Left cardiac atrium (tissue), 4 donors: ENCODE results near the gene RALGAPA2. TPM values are rescaled to one million over a fixed set of nuclear protein-coding genes. Genes with fewer than 3 reads are reported as not detected.

Source experiments
- ATAC-seq, 2 donors: fragments of 200-7000 bp; cut with Tn5 transposase; one replicate each; pipeline ENCODE4 v1.9.1; 2020; ENCODE audit warnings: mild to moderate bottlenecking in 2 of 2, moderate library complexity in 2 of 2
- DNase-seq: peaks from one replicate; pipeline ENCODE4 v3.0.0-alpha.2; 2020
- intact Hi-C, 2 donors: fragments of 100-400 bp; cut with DNase I; formaldehyde crosslinking; loops; one replicate each; pipeline versions ENCODE4 v1.14.1 to v1.15.1; 2022 to 2023
- long read RNA-seq: library from polyadenylated mRNA; unstranded; transcript quantifications from one replicate; pipeline ENCODE4 v2.0.0, GENCODE V29; 2021
- total RNA-seq, 2 donors: library from RNA; stranded (reverse); fragmentation: NEBNext Ultra II Directional; extraction: Animal tissue kit (Norgen Biotek cat#: 25700); gene quantifications; one replicate each; pipeline ENCODE4 v1.2.1, GENCODE V29; 2021
- donor health status: DM: no; HTN: yes; CAD: no.
- donor health status: DM: no; HTN: yes; CAD: no; lungs with severe emphysema.
- donor health status: DM: yes; HTN: yes; CAD: no.
- donor health status: Dilated cardiomyopathy.

RALGAPA2 gene
- 10 to 100 TPM; 29.9 to 35.2 TPM for total RNA-seq
- long read RNA-seq, partial matches to known transcripts = 5 of 14 reads
- long read RNA-seq, other reads (novel, unspliced or antisense) = 9 of 14 reads

GRCh38 chr20:20712474-20713243, at the start of gene RALGAPA2:
Gene RALGAPA2 (minus strand): TSS chr20:20712644. CDS start chr20:20712480, 164 bp downstream.
- ATAC-seq (peak; percentile 97 to 99), DNase-seq (peak; percentile 98)
- intact Hi-C loops = no loop called here

GRCh38 chr20:20761301-20761700, 48.9 kb upstream of the RALGAPA2 start:
- DNase-seq (peak; percentile 30), ATAC-seq (peak; percentile 41 to 85)
- intact Hi-C loops = no loop called here

GRCh38 chr20:20759132-20759531, 46.7 kb upstream of the RALGAPA2 start:
- DNase-seq (no peak), ATAC-seq (peak in 1 of 2 donors; percentile 14)
- intact Hi-C loops = no loop called here

GRCh38 chr20:20755674-20756319, 43.4 kb upstream of the RALGAPA2 start:
- intact Hi-C loops = no loop called here
- DNase-seq (no peak), ATAC-seq (no peak)

GRCh38 chr20:20755231-20755630, 42.8 kb upstream of the RALGAPA2 start:
- no peak for ATAC-seq
- intact Hi-C loops = no loop called here
- DNase-seq = no peak

- DNase-seq (no peak), ATAC-seq (no peak)
- intact Hi-C loops = no loop called here
Measured at GRCh38 chr20:20754714-20755113, 42.3 kb upstream of the RALGAPA2 start.

GRCh38 chr20:20752712-20753111, 40.3 kb upstream of the RALGAPA2 start:
- DNase-seq (no peak), ATAC-seq (peak in 1 of 2 donors; percentile 34)
- intact Hi-C loops = no loop called here

- DNase-seq = no peak
- ATAC-seq = peak in 1 of 2 donors; percentile 23
- intact Hi-C loops = no loop called here
Measured at GRCh38 chr20:20747298-20747697, 34.9 kb upstream of the RALGAPA2 start.

GRCh38 chr20:20744170-20744725, 31.8 kb upstream of the RALGAPA2 start:
- DNase-seq = no peak
- intact Hi-C loops = no loop called here
- ATAC-seq = peak; percentile 14 to 32

- ATAC-seq (peak; percentile 91 to 96), DNase-seq (peak; percentile 83)
- intact Hi-C loops = no loop called here
Measured at GRCh38 chr20:20743511-20744169, 31.2 kb upstream of the RALGAPA2 start.

- no peak for ATAC-seq
- DNase-seq = no peak
- intact Hi-C loops = no loop called here
Measured at GRCh38 chr20:20741087-20742045, 28.9 kb upstream of the RALGAPA2 start.

GRCh38 chr20:20740541-20740940, 28.1 kb upstream of the RALGAPA2 start:
- DNase-seq = no peak
- intact Hi-C loops = no loop called here
- no peak for ATAC-seq

GRCh38 chr20:20737158-20737557, 24.7 kb upstream of the RALGAPA2 start:
- ATAC-seq (peak; percentile 24 to 32), DNase-seq (no peak)
- intact Hi-C loops = no loop called here

- intact Hi-C loops = no loop called here
- no peak for ATAC-seq
Measured at GRCh38 chr20:20736303-20736702, 23.9 kb upstream of the RALGAPA2 start.

GRCh38 chr20:20734475-20734948, 22.1 kb upstream of the RALGAPA2 start:
- ATAC-seq (no peak), DNase-seq (no peak)
- intact Hi-C loops = no loop called here

More at GRCh38 chr20:20736303-20736702, 23.9 kb upstream of the RALGAPA2 start:
- DNase-seq = no peak

GRCh38 chr20:20733943-20734342, 21.5 kb upstream of the RALGAPA2 start:
- ATAC-seq = no peak
- intact Hi-C loops = no loop called here
- no peak for DNase-seq

- intact Hi-C loops = no loop called here
- DNase-seq = no peak
- ATAC-seq = no peak
Measured at GRCh38 chr20:20732641-20733040, 20.2 kb upstream of the RALGAPA2 start.

- ATAC-seq = peak; percentile 75 to 93
- intact Hi-C loops = no loop called here
- no peak for DNase-seq
Measured at GRCh38 chr20:20731945-20732296, 19.5 kb upstream of the RALGAPA2 start.
